HEK293 (cell line): ENCODE data around the gene CNTNAP1.

Experiments used
- CTCF ChIA-PET: fragments of 350-600 bp; formaldehyde crosslinking; extraction: SDS; loops from one replicate; lab custom pipeline; 2021; ENCODE audit warnings: antibody characterized with exemption; lab: Yijun Ruan, JAX
- POLR2A ChIA-PET: fragments of 300-600 bp; formaldehyde crosslinking; extraction: SDS; loops from one replicate; lab custom pipeline; 2020; ENCODE audit warnings: antibody characterized with exemption, inconsistent platforms; lab: Yijun Ruan, JAX
- H3K27ac ChIP-seq: fragments of 200-500 bp; sonication (Bioruptor generic); 2 replicates; pipeline ENCODE4 v1.5.1; 2014; ENCODE audit warnings: low read depth, low read length, control low read depth, inconsistent platforms; ENCODE audit errors: extremely low read depth
- H3K36me3 ChIP-seq, 2 experiments: fragments of 200-500 bp in 1 of 2; sonication (Bioruptor generic) in 1 of 2; 1 replicate in 1 of 2; 2 replicates in 1 of 2; pipeline ENCODE4 v1.5.1; 2014 to 2017; ENCODE audit warnings: inconsistent platforms in 2 of 2, low read length in 2 of 2; ENCODE audit not compliant: control insufficient read depth in 2 of 2, insufficient read depth in 1 of 2
- H3K4me1 ChIP-seq: fragments of 200-500 bp; sonication (Bioruptor generic); 2 replicates; pipeline ENCODE4 v1.5.1; 2014; ENCODE audit warnings: mild to moderate bottlenecking, low read length, inconsistent platforms; ENCODE audit not compliant: control insufficient read depth, insufficient read depth
- H3K4me3 ChIP-seq: 2 replicates; pipeline ENCODE4 v1.5.1; 2011; ENCODE audit warnings: low read depth, mild to moderate bottlenecking, control low read depth, low read length, moderate library complexity
- H3K9me3 ChIP-seq: fragments of 200-500 bp; sonication (Bioruptor generic); 2 replicates; pipeline ENCODE4 v1.5.1; 2014; ENCODE audit warnings: low read depth, low read length, inconsistent platforms; ENCODE audit not compliant: control insufficient read depth, insufficient read depth
- GLIS1 ChIP-seq: fragments of 450-650 bp; formaldehyde crosslinking; IDR thresholded peaks from 2 replicates; pipeline ENCODE4 v1.5.1; 2016; ENCODE audit warnings: missing biosample characterization, missing genetic modification characterization
- HOXC10 ChIP-seq: sonication (generic); formaldehyde crosslinking; IDR thresholded peaks from 2 replicates; pipeline ENCODE4 v1.8.1; 2023; ENCODE audit warnings: mild to moderate bottlenecking, missing genetic modification reagents
- IKZF3 ChIP-seq: fragments of 450-650 bp; IDR thresholded peaks from 2 replicates; pipeline ENCODE4 v1.5.0; 2018; ENCODE audit warnings: missing biosample characterization, mild to moderate bottlenecking, missing genetic modification characterization, moderate library complexity
- KLF1 ChIP-seq: fragments of 450-650 bp; formaldehyde crosslinking; IDR thresholded peaks from 2 replicates; pipeline ENCODE4 v1.5.1; 2016; ENCODE audit warnings: missing biosample characterization, missing genetic modification characterization
- OSR2 ChIP-seq: fragments of 450-650 bp; formaldehyde crosslinking; IDR thresholded peaks from 2 replicates; pipeline ENCODE4 v1.5.1; 2016; ENCODE audit warnings: missing biosample characterization, missing genetic modification characterization
- ZBTB17 ChIP-seq: fragments of 450-650 bp; formaldehyde crosslinking; IDR thresholded peaks from 2 replicates; pipeline ENCODE4 v1.5.1; 2016; ENCODE audit warnings: missing biosample characterization, missing genetic modification characterization
- ZBTB26 ChIP-seq: fragments of 450-650 bp; formaldehyde crosslinking; optimal IDR thresholded peaks from 2 replicates; pipeline ENCODE3; 2016; ENCODE audit warnings: missing biosample characterization, mild to moderate bottlenecking, missing genetic modification characterization
- ZEB2 ChIP-seq: fragments of 450-650 bp; formaldehyde crosslinking; IDR thresholded peaks from 2 replicates; pipeline ENCODE4 v1.5.1; 2016; ENCODE audit warnings: missing biosample characterization, missing genetic modification characterization
- ZFHX2 ChIP-seq: fragments of 450-650 bp; formaldehyde crosslinking; conservative IDR thresholded peaks from 2 replicates; pipeline ENCODE4 v1.5.1; 2016; ENCODE audit warnings: missing biosample characterization, missing genetic modification characterization
- ZNF132 ChIP-seq: fragments of 450-650 bp; formaldehyde crosslinking; IDR thresholded peaks from 2 replicates; pipeline ENCODE4 v1.5.1; 2017; ENCODE audit warnings: missing biosample characterization, missing genetic modification characterization, borderline replicate concordance
- ZNF146 ChIP-seq: fragments of 450-650 bp; formaldehyde crosslinking; IDR thresholded peaks from 2 replicates; pipeline ENCODE4 v1.5.1; 2016; ENCODE audit warnings: missing biosample characterization, missing genetic modification characterization
- ZNF19 ChIP-seq: fragments of 450-650 bp; formaldehyde crosslinking; IDR thresholded peaks from 2 replicates; pipeline ENCODE4; 2016; ENCODE audit warnings: missing biosample characterization, missing genetic modification characterization, low read depth
- ZNF202 ChIP-seq: fragments of 450-650 bp; formaldehyde crosslinking; IDR thresholded peaks from 2 replicates; pipeline ENCODE4 v1.5.1; 2016; ENCODE audit warnings: missing biosample characterization, missing genetic modification characterization, borderline replicate concordance
- ZNF211 ChIP-seq: fragments of 450-650 bp; formaldehyde crosslinking; IDR thresholded peaks from 2 replicates; pipeline ENCODE4 v1.5.1; 2016; ENCODE audit warnings: low read depth, missing biosample characterization, missing genetic modification characterization
- ZNF214 ChIP-seq: fragments of 450-650 bp; formaldehyde crosslinking; IDR thresholded peaks from 2 replicates; pipeline ENCODE4 v1.5.1; 2017; ENCODE audit warnings: missing biosample characterization, mild to moderate bottlenecking, missing genetic modification characterization, borderline replicate concordance
- ZNF23 ChIP-seq: fragments of 450-650 bp; formaldehyde crosslinking; IDR thresholded peaks from 2 replicates; pipeline ENCODE4 v1.5.1; 2016; ENCODE audit warnings: missing biosample characterization, missing genetic modification characterization, borderline replicate concordance
- ZNF529 ChIP-seq: fragments of 450-650 bp; formaldehyde crosslinking; IDR thresholded peaks from 2 replicates; pipeline ENCODE4 v1.5.1; 2017; ENCODE audit warnings: missing genetic modification characterization, missing biosample characterization; ENCODE audit not compliant: insufficient replicate concordance
- ZNF544 ChIP-seq: fragments of 450-650 bp; formaldehyde crosslinking; IDR thresholded peaks from 2 replicates; pipeline ENCODE4 v1.5.0; 2017; ENCODE audit warnings: missing biosample characterization, missing genetic modification characterization
- ZNF561 ChIP-seq: fragments of 450-650 bp; IDR thresholded peaks from 2 replicates; pipeline ENCODE4 v1.5.1; 2018; ENCODE audit warnings: missing biosample characterization, missing genetic modification characterization, borderline replicate concordance
- ZNF580 ChIP-seq: fragments of 450-650 bp; formaldehyde crosslinking; IDR thresholded peaks from 2 replicates; pipeline ENCODE4 v1.5.1; 2016; ENCODE audit warnings: missing biosample characterization, missing genetic modification characterization
- ZNF654 ChIP-seq: fragments of 450-650 bp; formaldehyde crosslinking; IDR thresholded peaks from 2 replicates; pipeline ENCODE4 v1.5.1; 2016; ENCODE audit warnings: low read depth, missing biosample characterization, missing genetic modification characterization
- ZNF76 ChIP-seq: fragments of 450-650 bp; formaldehyde crosslinking; IDR thresholded peaks from 2 replicates; pipeline ENCODE4; 2016; ENCODE audit warnings: low read depth, missing biosample characterization, missing genetic modification characterization, borderline replicate concordance
- ZNF776 ChIP-seq: fragments of 450-650 bp; formaldehyde crosslinking; IDR thresholded peaks from 2 replicates; pipeline ENCODE4 v1.5.0; 2017; ENCODE audit warnings: missing biosample characterization, missing genetic modification characterization, borderline replicate concordance
- ZNF792 ChIP-seq: fragments of 450-650 bp; formaldehyde crosslinking; IDR thresholded peaks from 2 replicates; pipeline ENCODE4 v1.5.1; 2016; ENCODE audit warnings: missing biosample characterization, missing genetic modification characterization
- ZNF843 ChIP-seq: fragments of 450-650 bp; formaldehyde crosslinking; IDR thresholded peaks from 2 replicates; pipeline ENCODE4 v1.5.1; 2016; ENCODE audit warnings: missing biosample characterization, missing genetic modification characterization
- ZSCAN23 ChIP-seq: fragments of 450-650 bp; formaldehyde crosslinking; IDR thresholded peaks from 2 replicates; pipeline ENCODE4 v1.5.1; 2016; ENCODE audit warnings: missing biosample characterization, missing genetic modification characterization
- TF ChIP-seq, protein P1 (sequence below): fragments of 450-650 bp; formaldehyde crosslinking; IDR thresholded peaks from 2 replicates; pipeline ENCODE4 v1.5.1; 2016; ENCODE audit warnings: missing biosample characterization, missing genetic modification characterization
- TF ChIP-seq, protein P2 (sequence below): fragments of 450-650 bp; formaldehyde crosslinking; IDR thresholded peaks from 2 replicates; pipeline ENCODE4 v1.5.1; 2017; ENCODE audit warnings: missing biosample characterization, missing genetic modification characterization
- TF ChIP-seq, protein P3 (sequence below): fragments of 450-650 bp; formaldehyde crosslinking; IDR thresholded peaks from 2 replicates; pipeline ENCODE4 v1.5.1; 2016; ENCODE audit warnings: missing biosample characterization, missing genetic modification characterization

The CNTNAP1 gene

GRCh38 chr17:42681976-42682721 is at the start of gene CNTNAP1:
Gene CNTNAP1, plus strand, starts transcription at chr17:42682531. Its CDS starts 299 bp downstream, at chr17:42682830.
- Histone ChIP-seq H3K36me3 (peaks cover 0 to 12% of the 10 kb centered on the region in 2 experiments; a peak in 1 of 3 replicates), H3K9me3 (no peaks in the 10 kb centered on the region), H3K27ac (peak within 1 kb of the TSS; percentile 48; the same call in 1 of the 2 replicates), H3K4me1 (peaks cover 19% of the 10 kb centered on the region), H3K4me3 (peak within 1 kb of the TSS; percentile 60)
- POLR2A ChIA-PET: interaction anchor here (0.8 to 1.4 kb wide), 8 partner anchors 27 to 664 kb away, joined by 3 to 10 read pairs (median 4); partner anchors contain the start of genes BECN1 and PSMC3IP
- CTCF ChIA-PET: interaction anchor here (1.4 to 2.7 kb wide), 3 partner anchors 82 to 111 kb away, joined by 4 to 17 read pairs (median 4); partner anchors contain the start of gene PSMC3IP
- no peak; the same call in 1 of the 2 replicates for TF ChIP-seq ZSCAN23 (tag by site-specific recombination)
- no peak for TF ChIP-seq ZNF76
- TF ChIP-seq ZNF211 (tag by site-specific recombination): no peak
- no peak for TF ChIP-seq ZNF776 (tag by site-specific recombination)
- TF ChIP-seq ZFHX2 (tag by site-specific recombination): peak; percentile 43; the same call in 1 of the 2 replicates
- no peak for TF ChIP-seq ZNF544
- TF ChIP-seq KLF1: peak; percentile 59
- TF ChIP-seq ZNF580 (tag by site-specific recombination): peak; percentile 74
- TF ChIP-seq HOXC10: no peak
- no peak for TF ChIP-seq ZNF654 (tag by site-specific recombination)
- no peak for TF ChIP-seq ZNF19 (tag by site-specific recombination)
- TF ChIP-seq IKZF3: peak; percentile 72; the same call in 1 of the 2 replicates
- TF ChIP-seq ZNF529: no peak
- TF ChIP-seq ZNF792: no peak
- TF ChIP-seq, protein P1, sequence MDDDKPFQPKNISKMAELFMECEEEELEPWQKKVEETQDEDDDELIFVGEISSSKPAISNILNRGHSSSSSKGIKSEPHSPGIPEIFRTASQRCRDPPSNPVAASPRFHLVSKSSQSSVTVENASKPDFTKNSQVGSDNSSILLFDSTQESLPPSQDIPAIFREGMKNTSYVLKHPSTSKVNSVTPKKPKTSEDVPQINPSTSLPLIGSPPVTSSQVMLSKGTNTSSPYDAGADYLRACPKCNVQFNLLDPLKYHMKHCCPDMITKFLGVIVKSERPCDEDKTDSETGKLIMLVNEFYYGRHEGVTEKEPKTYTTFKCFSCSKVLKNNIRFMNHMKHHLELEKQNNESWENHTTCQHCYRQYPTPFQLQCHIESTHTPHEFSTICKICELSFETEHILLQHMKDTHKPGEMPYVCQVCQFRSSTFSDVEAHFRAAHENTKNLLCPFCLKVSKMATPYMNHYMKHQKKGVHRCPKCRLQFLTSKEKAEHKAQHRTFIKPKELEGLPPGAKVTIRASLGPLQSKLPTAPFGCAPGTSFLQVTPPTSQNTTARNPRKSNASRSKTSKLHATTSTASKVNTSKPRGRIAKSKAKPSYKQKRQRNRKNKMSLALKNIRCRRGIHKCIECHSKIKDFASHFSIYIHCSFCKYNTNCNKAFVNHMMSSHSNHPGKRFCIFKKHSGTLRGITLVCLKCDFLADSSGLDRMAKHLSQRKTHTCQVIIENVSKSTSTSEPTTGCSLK (tag by site-specific recombination): no peak
- no peak for TF ChIP-seq ZNF146
- no peak for TF ChIP-seq ZNF132 (tag by site-specific recombination)
- no peak for TF ChIP-seq ZNF23 (tag by site-specific recombination)
- TF ChIP-seq ZNF202 (tag by site-specific recombination): no peak
- peak; percentile 52 for TF ChIP-seq GLIS1 (tag by site-specific recombination)
- TF ChIP-seq ZNF214 (tag by site-specific recombination): no peak
- peak; percentile 78; the same call in 1 of the 2 replicates for TF ChIP-seq ZEB2 (tag by site-specific recombination)
- peak; percentile 96; the same call in 1 of the 2 replicates for TF ChIP-seq ZBTB17 (tag by site-specific recombination)
- TF ChIP-seq ZBTB26: peak; percentile 95
- 0 out of 2 replicates have a peak, but pooled peaks have one; percentile 29 for TF ChIP-seq OSR2
- 0 out of 2 replicates have a peak, but pooled peaks have one; percentile 63 for TF ChIP-seq ZNF843 (tag by site-specific recombination)
- TF ChIP-seq, protein P2, sequence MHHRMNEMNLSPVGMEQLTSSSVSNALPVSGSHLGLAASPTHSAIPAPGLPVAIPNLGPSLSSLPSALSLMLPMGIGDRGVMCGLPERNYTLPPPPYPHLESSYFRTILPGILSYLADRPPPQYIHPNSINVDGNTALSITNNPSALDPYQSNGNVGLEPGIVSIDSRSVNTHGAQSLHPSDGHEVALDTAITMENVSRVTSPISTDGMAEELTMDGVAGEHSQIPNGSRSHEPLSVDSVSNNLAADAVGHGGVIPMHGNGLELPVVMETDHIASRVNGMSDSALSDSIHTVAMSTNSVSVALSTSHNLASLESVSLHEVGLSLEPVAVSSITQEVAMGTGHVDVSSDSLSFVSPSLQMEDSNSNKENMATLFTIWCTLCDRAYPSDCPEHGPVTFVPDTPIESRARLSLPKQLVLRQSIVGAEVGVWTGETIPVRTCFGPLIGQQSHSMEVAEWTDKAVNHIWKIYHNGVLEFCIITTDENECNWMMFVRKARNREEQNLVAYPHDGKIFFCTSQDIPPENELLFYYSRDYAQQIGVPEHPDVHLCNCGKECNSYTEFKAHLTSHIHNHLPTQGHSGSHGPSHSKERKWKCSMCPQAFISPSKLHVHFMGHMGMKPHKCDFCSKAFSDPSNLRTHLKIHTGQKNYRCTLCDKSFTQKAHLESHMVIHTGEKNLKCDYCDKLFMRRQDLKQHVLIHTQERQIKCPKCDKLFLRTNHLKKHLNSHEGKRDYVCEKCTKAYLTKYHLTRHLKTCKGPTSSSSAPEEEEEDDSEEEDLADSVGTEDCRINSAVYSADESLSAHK (tag by site-specific recombination): peak; percentile 96
- TF ChIP-seq ZNF561 (tag by site-specific recombination): peak; percentile 14; the same call in 1 of the 2 replicates
- TF ChIP-seq, protein P3, sequence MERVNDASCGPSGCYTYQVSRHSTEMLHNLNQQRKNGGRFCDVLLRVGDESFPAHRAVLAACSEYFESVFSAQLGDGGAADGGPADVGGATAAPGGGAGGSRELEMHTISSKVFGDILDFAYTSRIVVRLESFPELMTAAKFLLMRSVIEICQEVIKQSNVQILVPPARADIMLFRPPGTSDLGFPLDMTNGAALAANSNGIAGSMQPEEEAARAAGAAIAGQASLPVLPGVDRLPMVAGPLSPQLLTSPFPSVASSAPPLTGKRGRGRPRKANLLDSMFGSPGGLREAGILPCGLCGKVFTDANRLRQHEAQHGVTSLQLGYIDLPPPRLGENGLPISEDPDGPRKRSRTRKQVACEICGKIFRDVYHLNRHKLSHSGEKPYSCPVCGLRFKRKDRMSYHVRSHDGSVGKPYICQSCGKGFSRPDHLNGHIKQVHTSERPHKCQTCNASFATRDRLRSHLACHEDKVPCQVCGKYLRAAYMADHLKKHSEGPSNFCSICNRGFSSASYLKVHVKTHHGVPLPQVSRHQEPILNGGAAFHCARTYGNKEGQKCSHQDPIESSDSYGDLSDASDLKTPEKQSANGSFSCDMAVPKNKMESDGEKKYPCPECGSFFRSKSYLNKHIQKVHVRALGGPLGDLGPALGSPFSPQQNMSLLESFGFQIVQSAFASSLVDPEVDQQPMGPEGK: peak; percentile 95
